Neural crest cell (in vitro differentiated cells): ENCODE results near the gene CDH12. TPM values are rescaled to one million over a fixed set of nuclear protein-coding genes. Genes with fewer than 3 reads are reported as not detected.

Experiments used
- DNase-seq: peaks from one replicate; pipeline ENCODE4 v3.0.0; 2021; ENCODE audit warnings: low read depth, mixed read lengths, low spot score
- H3K27ac Mint-ChIP-seq: one replicate; pipeline ENCODE4 v1.8.0; 2021; ENCODE audit warnings: mild to moderate bottlenecking, mixed read lengths; ENCODE audit not compliant: unreplicated experiment
- H3K27me3 Mint-ChIP-seq: 2 replicates; pipeline ENCODE4 v1.8.0; 2021; ENCODE audit warnings: low read depth, mild to moderate bottlenecking, mixed read lengths
- H3K36me3 Mint-ChIP-seq: 2 replicates; pipeline ENCODE4 v1.8.0; 2021; ENCODE audit warnings: low read depth, mild to moderate bottlenecking, mixed read lengths
- H3K4me1 Mint-ChIP-seq: 2 replicates; pipeline ENCODE4 v1.8.0; 2021; ENCODE audit warnings: mixed read lengths
- H3K4me3 Mint-ChIP-seq: one replicate; pipeline ENCODE4 v1.8.0; 2021; ENCODE audit warnings: mild to moderate bottlenecking, mixed read lengths
- H3K9me3 Mint-ChIP-seq: 2 replicates; pipeline ENCODE4 v1.8.0; 2021; ENCODE audit warnings: mixed read lengths
- total RNA-seq: library from RNA; stranded (reverse); gene quantifications from 2 replicates; pipeline ENCODE4 v1.2.1, GENCODE V29; 2021
- TF ChIP-seq, protein P1 (sequence below): fragments of 200-600 bp; sonication (generic); conservative IDR thresholded peaks from 2 replicates; pipeline ENCODE4 v1.5.0; 2021; ENCODE audit warnings: antibody characterized with exemption, mild to moderate bottlenecking

Gene CDH12
- total RNA-seq, 1 donor from 2014 or later = 0.07 TPM

DNA sequence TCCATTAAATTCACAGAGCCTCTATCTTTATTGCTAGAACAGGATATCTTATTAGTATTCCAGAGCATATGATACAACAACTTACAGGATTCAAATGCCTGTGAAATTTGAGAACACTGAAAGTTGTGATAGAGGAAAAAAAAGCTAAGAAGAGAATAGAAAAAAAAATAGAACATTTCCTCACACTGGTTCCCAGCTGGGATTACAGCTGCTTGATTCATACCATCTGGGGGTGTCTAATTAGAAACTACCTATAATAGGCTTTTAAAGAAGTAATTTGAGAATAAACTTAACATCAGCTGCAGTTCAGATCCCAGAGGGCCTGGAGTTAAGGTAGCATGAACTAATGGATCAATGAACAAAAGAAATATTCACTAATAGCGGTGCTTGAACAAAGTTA, 922.0 kb downstream of the CDH12 start:
- no peak overlapping the region for H3K4me3 Mint-ChIP-seq
- no peak overlapping the region for H3K27ac Mint-ChIP-seq
- no peak for DNase-seq
- no peaks in the 10 kb centered on the region for H3K4me1 Mint-ChIP-seq
- TF ChIP-seq, protein P1, sequence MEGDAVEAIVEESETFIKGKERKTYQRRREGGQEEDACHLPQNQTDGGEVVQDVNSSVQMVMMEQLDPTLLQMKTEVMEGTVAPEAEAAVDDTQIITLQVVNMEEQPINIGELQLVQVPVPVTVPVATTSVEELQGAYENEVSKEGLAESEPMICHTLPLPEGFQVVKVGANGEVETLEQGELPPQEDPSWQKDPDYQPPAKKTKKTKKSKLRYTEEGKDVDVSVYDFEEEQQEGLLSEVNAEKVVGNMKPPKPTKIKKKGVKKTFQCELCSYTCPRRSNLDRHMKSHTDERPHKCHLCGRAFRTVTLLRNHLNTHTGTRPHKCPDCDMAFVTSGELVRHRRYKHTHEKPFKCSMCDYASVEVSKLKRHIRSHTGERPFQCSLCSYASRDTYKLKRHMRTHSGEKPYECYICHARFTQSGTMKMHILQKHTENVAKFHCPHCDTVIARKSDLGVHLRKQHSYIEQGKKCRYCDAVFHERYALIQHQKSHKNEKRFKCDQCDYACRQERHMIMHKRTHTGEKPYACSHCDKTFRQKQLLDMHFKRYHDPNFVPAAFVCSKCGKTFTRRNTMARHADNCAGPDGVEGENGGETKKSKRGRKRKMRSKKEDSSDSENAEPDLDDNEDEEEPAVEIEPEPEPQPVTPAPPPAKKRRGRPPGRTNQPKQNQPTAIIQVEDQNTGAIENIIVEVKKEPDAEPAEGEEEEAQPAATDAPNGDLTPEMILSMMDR = no peak
- H3K27me3 Mint-ChIP-seq = no peaks in the 10 kb centered on the region
- peaks cover 2% of the 10 kb centered on the region for H3K36me3 Mint-ChIP-seq
- H3K9me3 Mint-ChIP-seq = peaks cover 13% of the 10 kb centered on the region

DNA sequence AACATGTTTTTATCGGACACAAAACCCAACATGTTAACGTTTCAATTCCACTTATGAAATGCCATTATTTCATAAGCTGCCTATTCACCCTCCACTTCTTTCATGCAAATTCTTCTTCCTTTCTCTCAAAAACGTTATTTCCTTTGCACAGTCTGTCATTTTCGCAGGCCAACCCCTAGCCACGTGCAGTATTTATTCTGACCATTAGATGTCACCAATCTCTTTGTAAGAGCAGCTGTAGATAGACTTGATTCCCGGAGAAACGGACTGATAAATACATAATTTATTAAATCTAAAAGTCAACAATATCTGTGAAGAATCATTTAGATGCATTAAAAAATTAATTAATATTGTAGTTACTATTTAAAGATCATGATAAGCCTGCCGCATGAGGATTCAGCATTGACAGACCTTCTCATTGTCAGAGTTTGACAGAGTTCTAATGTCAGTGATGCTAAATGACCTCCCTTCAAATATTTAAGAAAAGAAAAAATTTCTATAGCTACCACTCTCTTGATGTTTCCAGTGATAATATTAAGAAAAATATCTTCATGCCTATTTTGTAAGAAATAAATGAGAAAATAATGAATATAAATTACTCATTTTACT, 933.6 kb downstream of the CDH12 start:
- peaks cover 2% of the 10 kb centered on the region for H3K27me3 Mint-ChIP-seq
- peak; percentile 27 for DNase-seq
- H3K9me3 Mint-ChIP-seq = no peaks in the 10 kb centered on the region
- TF ChIP-seq, protein P1 = peak; percentile 79
- H3K4me1 Mint-ChIP-seq = peaks cover 7% of the 10 kb centered on the region
- H3K27ac Mint-ChIP-seq = no peak overlapping the region
- H3K36me3 Mint-ChIP-seq = no peaks in the 10 kb centered on the region
- H3K4me3 Mint-ChIP-seq = no peak overlapping the region

DNA sequence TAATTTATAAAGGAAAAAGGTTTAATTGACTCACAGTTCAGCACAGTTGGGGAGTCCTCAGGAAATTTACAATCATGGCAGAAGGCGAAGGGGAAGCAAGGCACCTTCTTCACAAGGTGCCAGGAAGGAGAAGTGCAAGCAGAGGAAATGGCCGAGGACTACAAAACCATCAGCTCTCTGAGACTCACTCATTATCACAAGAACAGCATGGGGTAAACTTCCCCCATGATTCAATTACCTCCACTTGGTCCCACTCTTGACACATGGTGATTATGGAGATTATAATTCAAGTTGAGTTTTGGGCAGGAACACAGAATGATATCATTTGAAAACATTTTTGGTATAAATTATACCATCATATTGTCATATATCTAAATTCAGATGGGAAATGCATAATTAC, 934.7 kb downstream of the CDH12 start:
- TF ChIP-seq, protein P1 = no peak
- Mint-ChIP-seq H3K9me3 (no peaks in the 10 kb centered on the region), H3K4me3 (no peak overlapping the region), H3K27me3 (peaks cover 2% of the 10 kb centered on the region), H3K27ac (no peak overlapping the region), H3K4me1 (peaks cover 7% of the 10 kb centered on the region), H3K36me3 (no peaks in the 10 kb centered on the region)
- DNase-seq = no peak

DNA sequence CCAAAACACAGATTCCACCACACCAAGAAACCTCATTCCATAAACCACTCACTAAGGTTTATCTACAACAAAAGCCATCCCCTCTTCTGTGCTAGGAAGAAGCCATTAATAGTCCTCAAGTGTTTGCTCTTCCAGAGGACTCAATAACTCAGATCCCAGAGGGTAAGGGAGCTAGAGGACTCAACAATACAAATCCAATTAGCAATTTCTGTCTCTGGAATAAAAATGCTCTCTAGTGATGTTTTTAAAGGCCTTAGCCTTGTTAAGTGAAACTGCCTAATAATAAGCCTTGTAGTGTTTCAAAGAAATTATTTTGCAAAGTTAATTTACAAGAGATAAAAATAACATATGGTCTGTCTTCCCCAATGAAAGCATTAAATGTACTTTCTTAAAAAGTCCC, 942.4 kb downstream of the CDH12 start:
- H3K27me3 Mint-ChIP-seq = no peaks in the 10 kb centered on the region
- no peak overlapping the region for H3K27ac Mint-ChIP-seq
- no peaks in the 10 kb centered on the region for H3K4me1 Mint-ChIP-seq
- no peak for DNase-seq
- no peak overlapping the region for H3K4me3 Mint-ChIP-seq
- H3K9me3 Mint-ChIP-seq = no peaks in the 10 kb centered on the region
- no peaks in the 10 kb centered on the region for H3K36me3 Mint-ChIP-seq
- TF ChIP-seq, protein P1 = no peak

DNA sequence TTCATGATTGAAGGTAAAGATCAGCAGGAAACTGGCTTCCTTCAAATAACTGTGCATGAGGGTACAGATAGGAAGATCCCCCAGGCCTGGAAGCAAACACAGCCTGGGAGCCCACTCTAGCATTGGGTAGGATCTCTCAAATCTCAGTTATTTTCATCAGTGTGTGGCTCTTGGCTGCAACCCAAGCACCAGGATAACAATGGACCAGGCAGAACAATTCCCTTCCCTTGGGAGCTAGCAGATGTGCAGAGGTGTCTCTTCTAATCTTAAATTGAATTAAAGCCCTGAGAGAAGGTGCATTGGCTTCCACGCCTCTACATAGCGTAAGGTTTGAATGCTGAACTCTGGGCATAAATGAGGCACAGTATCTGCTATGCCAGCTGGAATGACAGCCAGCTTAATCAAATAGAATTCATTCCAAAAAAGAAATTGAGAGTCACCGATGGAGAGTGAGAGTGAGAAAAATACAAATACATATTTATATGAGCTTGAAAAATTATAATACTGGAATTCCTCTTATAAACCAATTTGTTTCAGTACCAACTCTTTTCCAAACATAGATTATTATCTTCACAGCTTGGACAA, 957.3 kb downstream of the CDH12 start:
- Mint-ChIP-seq H3K27me3 (no peaks in the 10 kb centered on the region), H3K9me3 (no peaks in the 10 kb centered on the region), H3K27ac (no peak overlapping the region), H3K36me3 (no peaks in the 10 kb centered on the region), H3K4me3 (no peak overlapping the region), H3K4me1 (no peaks in the 10 kb centered on the region)
- TF ChIP-seq, protein P1 = no peak
- DNase-seq = no peak
